Parathyroid adenoma (tissue), 2 donors: Measurements from ENCODE around the gene SPTBN2.
"Not testable (repeated sequence)": the region's sequence is repeated elsewhere in the genome, so short reads cannot be mapped to it uniquely, and the experiment has no call there.

ENCODE experiments used
- H2AFZ ChIP-seq: fragments of 300-600 bp; sonication (generic); one replicate; pipeline ENCODE4 v1.7.0; 2017; ENCODE audit warnings: antibody characterized with exemption, mild to moderate bottlenecking
- H3K27ac ChIP-seq: fragments of 300-600 bp; sonication (generic); one replicate; pipeline ENCODE4 v1.7.0; 2017
- H3K27me3 ChIP-seq: fragments of 300-600 bp; sonication (generic); one replicate; pipeline ENCODE4 v1.7.0; 2017; ENCODE audit warnings: low read length; ENCODE audit not compliant: control insufficient read depth, insufficient read depth
- H3K36me3 ChIP-seq: fragments of 300-600 bp; sonication (generic); one replicate; pipeline ENCODE4 v1.7.0; 2017; ENCODE audit warnings: low read length; ENCODE audit not compliant: control insufficient read depth, insufficient read depth
- H3K4me1 ChIP-seq: fragments of 300-600 bp; sonication (generic); one replicate; pipeline ENCODE4 v1.7.0; 2017; ENCODE audit warnings: control low read depth
- H3K4me2 ChIP-seq: fragments of 300-600 bp; sonication (generic); one replicate; pipeline ENCODE4 v1.7.0; 2017; ENCODE audit warnings: low read length
- H3K4me3 ChIP-seq: fragments of 300-600 bp; sonication (generic); one replicate; pipeline ENCODE4 v1.7.0; 2017; ENCODE audit warnings: low read depth, low read length
- H3K79me2 ChIP-seq: fragments of 300-600 bp; sonication (generic); one replicate; pipeline ENCODE4 v1.7.0; 2017; ENCODE audit warnings: control low read depth
- H3K9ac ChIP-seq: fragments of 300-600 bp; sonication (generic); one replicate; pipeline ENCODE4 v1.7.0; 2017; ENCODE audit warnings: mild to moderate bottlenecking
- H3K9me3 ChIP-seq: fragments of 300-600 bp; sonication (generic); one replicate; pipeline ENCODE4 v1.7.0; 2017; ENCODE audit warnings: low read length; ENCODE audit not compliant: control insufficient read depth
- TF ChIP-seq, protein P1 (sequence below): fragments of 300-600 bp; sonication (generic); IDR thresholded peaks from one replicate; pipeline ENCODE4 v1.7.0; 2017; ENCODE audit warnings: antibody characterized with exemption, mild to moderate bottlenecking
- donor health status: primary hyperparathyroidism.

SPTBN2 gene

DNA sequence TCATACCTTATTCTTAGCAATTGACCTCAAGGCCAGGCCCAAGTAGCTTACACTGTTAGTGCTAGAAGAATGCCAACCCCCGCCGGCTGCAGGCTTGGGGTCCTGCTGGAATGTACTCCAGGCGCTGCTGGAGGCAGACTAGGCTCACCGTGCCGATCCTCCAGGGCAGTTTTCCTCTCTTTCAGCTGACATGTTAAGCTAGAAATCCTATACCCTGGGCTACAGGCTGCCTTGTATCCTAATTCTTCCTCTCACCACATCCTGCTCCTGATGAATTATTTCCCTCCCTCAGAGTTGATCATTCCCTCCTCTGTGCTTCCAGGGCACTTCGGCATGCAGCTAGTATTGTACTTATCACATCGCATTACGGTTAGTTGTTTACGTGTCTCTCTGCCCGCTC is 3.4 kb downstream of the SPTBN2 start:
- Histone ChIP-seq H3K4me1 (peaks cover under 1% of the 10 kb centered on the region), H3K27me3 (no peaks in the 10 kb centered on the region), H3K36me3 (no peaks in the 10 kb centered on the region), H2AFZ (no peak overlapping the region), H3K4me3 (no peak overlapping the region), H3K9me3 (no peaks in the 10 kb centered on the region), H3K9ac (no peak overlapping the region), H3K4me2 (no peak overlapping the region), H3K27ac (no peak overlapping the region), H3K79me2 (no peaks in the 10 kb centered on the region)
- TF ChIP-seq, protein P1, sequence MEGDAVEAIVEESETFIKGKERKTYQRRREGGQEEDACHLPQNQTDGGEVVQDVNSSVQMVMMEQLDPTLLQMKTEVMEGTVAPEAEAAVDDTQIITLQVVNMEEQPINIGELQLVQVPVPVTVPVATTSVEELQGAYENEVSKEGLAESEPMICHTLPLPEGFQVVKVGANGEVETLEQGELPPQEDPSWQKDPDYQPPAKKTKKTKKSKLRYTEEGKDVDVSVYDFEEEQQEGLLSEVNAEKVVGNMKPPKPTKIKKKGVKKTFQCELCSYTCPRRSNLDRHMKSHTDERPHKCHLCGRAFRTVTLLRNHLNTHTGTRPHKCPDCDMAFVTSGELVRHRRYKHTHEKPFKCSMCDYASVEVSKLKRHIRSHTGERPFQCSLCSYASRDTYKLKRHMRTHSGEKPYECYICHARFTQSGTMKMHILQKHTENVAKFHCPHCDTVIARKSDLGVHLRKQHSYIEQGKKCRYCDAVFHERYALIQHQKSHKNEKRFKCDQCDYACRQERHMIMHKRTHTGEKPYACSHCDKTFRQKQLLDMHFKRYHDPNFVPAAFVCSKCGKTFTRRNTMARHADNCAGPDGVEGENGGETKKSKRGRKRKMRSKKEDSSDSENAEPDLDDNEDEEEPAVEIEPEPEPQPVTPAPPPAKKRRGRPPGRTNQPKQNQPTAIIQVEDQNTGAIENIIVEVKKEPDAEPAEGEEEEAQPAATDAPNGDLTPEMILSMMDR: no peak

DNA sequence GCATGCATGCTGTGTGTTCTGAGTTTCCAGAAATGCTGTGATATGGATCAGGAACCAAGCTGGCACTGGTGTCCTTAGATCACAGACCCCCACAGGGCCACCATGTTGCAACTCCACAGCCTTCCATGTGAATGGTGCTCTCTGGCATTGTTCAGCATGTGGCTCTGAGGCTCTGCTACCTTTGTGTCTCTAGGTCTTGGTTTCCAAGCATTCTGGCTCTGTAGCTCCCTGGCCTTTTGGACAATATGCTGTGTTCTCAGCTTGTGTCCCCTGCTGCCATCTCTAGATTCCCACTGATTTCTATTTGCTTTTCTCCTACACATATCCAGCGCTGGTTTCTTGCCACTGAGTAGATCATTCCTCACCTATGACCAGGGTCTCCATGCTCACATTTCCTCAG is 3.9 kb downstream of the SPTBN2 start:
- Histone ChIP-seq H3K27ac (no peak overlapping the region), H3K79me2 (no peaks in the 10 kb centered on the region), H3K36me3 (no peaks in the 10 kb centered on the region), H2AFZ (no peak overlapping the region), H3K4me3 (no peak overlapping the region), H3K4me2 (no peak overlapping the region), H3K9ac (no peak overlapping the region), H3K4me1 (peaks cover 5% of the 10 kb centered on the region), H3K27me3 (no peaks in the 10 kb centered on the region), H3K9me3 (no peaks in the 10 kb centered on the region)
- TF ChIP-seq, protein P1: no peak

DNA sequence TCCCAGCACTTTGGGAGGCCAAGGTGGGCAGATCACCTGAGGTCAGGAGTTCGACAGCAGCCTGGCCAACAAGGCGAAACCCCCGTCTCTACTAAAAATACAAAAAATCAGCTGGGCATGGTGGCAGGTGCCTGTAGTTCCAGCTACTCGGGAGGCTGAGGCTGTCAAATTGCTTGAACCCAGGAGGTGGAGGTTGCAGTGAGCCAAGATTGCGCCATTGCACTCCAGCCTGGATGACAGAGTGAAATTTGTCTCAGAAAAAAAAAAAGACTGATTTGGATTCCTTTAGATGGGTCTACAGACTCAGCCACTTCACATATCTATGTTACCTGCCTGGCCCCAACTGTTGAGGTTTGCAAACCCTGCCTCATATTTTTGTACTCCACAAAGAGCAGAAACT is 4.8 kb downstream of the SPTBN2 start:
- H3K4me3 ChIP-seq, H2AFZ ChIP-seq, H3K9ac ChIP-seq, H3K27me3 ChIP-seq, H3K9me3 ChIP-seq, H3K4me2 ChIP-seq, H3K79me2 ChIP-seq, H3K36me3 ChIP-seq, H3K27ac ChIP-seq, H3K4me1 ChIP-seq: not testable (repeated sequence)

DNA sequence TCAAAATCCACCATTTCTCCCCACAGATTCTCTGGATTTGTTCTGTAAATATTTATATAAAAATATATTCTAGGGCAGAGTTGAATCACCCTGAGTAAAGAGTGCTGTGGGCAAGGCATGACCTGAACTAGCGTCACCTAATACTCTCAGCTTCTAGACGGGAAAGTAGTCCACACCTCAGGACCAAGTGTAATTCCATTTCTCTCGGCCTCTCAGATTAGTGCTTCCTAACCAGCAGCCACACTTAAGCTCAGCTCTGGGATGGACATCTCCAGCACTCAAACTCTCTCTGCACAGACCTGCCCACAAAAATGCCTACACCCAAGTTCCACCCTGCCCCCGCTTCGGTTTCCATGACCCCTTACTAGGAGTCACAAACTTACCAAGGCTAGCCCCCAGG is 5.3 kb downstream of the SPTBN2 start:
- Histone ChIP-seq H3K9ac (no peak overlapping the region), H3K4me2 (no peak overlapping the region), H3K9me3 (no peaks in the 10 kb centered on the region), H3K4me1 (peaks cover 8% of the 10 kb centered on the region), H3K27me3 (no peaks in the 10 kb centered on the region), H3K4me3 (no peak overlapping the region), H3K79me2 (no peaks in the 10 kb centered on the region), H3K36me3 (no peaks in the 10 kb centered on the region), H2AFZ (no peak overlapping the region), H3K27ac (no peak overlapping the region)
- TF ChIP-seq, protein P1: no peak

DNA sequence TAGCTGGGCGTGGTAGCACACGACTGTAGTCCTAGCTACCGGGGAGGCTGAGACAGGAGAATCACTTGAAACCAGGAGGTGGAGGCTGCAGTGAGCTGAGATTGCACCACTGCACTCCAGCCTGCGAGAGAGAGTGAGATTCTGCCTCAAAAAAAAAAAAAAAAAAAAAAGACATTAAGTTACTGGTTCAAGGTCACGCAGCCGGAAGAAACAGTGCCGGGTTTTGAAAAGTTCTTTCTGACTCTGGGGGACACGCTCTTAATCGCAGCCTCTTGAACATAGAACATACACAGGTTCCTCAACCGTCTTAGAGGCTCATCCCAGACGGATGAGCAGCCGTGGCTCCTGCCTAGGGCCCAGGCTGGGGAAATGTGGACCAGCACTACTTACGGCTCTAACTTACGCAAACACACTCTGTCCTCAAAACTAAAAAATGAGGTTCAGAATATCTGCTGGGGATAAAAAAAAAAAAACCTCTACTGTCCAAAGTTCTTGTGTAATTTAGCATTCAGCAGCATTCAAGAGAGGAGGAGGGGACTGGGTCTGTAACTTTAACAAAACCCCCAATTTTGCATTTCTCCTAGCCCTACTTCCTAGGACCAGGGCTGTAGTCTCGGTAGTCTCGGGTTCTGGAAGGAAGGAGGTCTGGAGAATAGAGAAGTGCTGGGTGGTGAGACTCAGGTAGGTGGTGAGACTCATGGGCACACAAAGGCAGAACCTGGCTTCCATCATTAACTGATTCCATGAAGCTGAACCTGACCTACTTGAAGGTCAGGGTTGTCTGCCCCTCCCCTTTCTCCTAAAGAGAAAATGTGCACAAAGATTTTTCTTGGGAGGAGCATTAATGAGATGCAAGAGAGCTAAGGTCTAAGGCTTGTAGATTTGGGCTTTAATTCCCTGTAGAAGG is 6.0 kb downstream of the SPTBN2 start:
- Histone ChIP-seq H3K27ac (no peak overlapping the region), H3K9me3 (no peaks in the 10 kb centered on the region), H3K4me2 (no peak overlapping the region), H3K4me3 (no peak overlapping the region), H3K9ac (no peak overlapping the region), H2AFZ (no peak overlapping the region), H3K79me2 (no peaks in the 10 kb centered on the region), H3K36me3 (no peaks in the 10 kb centered on the region), H3K27me3 (no peaks in the 10 kb centered on the region), H3K4me1 (peaks cover 9% of the 10 kb centered on the region)
- TF ChIP-seq, protein P1: no peak
